Smooth muscle cell (in vitro differentiated cells): ENCODE measurements around the gene STX1A. TPM values are rescaled to one million over a fixed set of nuclear protein-coding genes. Genes with fewer than 3 reads are reported as not detected.

ENCODE experiments used
- DNase-seq: peaks from one replicate; lab custom pipeline; 2025; ENCODE audit not compliant: unreplicated experiment; lab: John Stamatoyannopoulos, UW
- H2AFZ ChIP-seq: fragments of 200-600 bp; sonication (generic); 2 replicates; pipeline ENCODE4 v1.6.0; 2016; ENCODE audit warnings: antibody characterized with exemption, low read depth, mild to moderate bottlenecking
- H3F3A ChIP-seq: fragments of 200-600 bp; sonication (generic); 2 replicates; pipeline ENCODE4 v1.6.0; 2017; ENCODE audit warnings: antibody characterized with exemption, low read depth
- H3K27ac ChIP-seq: fragments of 200-600 bp; sonication (generic); 2 replicates; pipeline ENCODE4 v1.5.1; 2016; ENCODE audit warnings: low read depth, mild to moderate bottlenecking
- H3K27me3 ChIP-seq: fragments of 200-600 bp; sonication (generic); 2 replicates; pipeline ENCODE4 v1.6.1; 2016; ENCODE audit warnings: low read depth, mild to moderate bottlenecking
- H3K36me3 ChIP-seq: fragments of 200-600 bp; sonication (generic); 2 replicates; pipeline ENCODE4 v1.5.1; 2016; ENCODE audit warnings: low read depth
- H3K4me1 ChIP-seq: fragments of 200-600 bp; sonication (generic); 2 replicates; pipeline ENCODE4 v1.5.1; 2016; ENCODE audit warnings: low read depth
- H3K4me2 ChIP-seq: fragments of 200-600 bp; sonication (generic); 2 replicates; pipeline ENCODE4 v1.6.0; 2016; ENCODE audit warnings: mild to moderate bottlenecking
- H3K4me3 ChIP-seq: fragments of 200-600 bp; sonication (generic); 2 replicates; pipeline ENCODE4 v1.5.1; 2016; ENCODE audit warnings: mild to moderate bottlenecking
- H3K79me2 ChIP-seq: fragments of 200-600 bp; sonication (generic); 2 replicates; pipeline ENCODE4 v1.6.0; 2016; ENCODE audit warnings: low read depth, mild to moderate bottlenecking
- H3K9ac ChIP-seq: fragments of 200-600 bp; sonication (generic); 2 replicates; pipeline ENCODE4 v1.6.0; 2016; ENCODE audit warnings: low read depth
- H3K9me3 ChIP-seq: fragments of 200-600 bp; sonication (generic); replicated peaks from 2 replicates; pipeline ENCODE4 v1.5.1; 2016; ENCODE audit warnings: low read depth
- H4K20me1 ChIP-seq: fragments of 200-600 bp; sonication (generic); 2 replicates; pipeline ENCODE4 v1.6.0; 2016; ENCODE audit warnings: low read depth
- WGBS: methylation state at CpG from one replicate; pipeline ENCODE4 v1.1.7; 2016; ENCODE audit warnings: low lambda C conversion rate; 5-methylcytosine and 5-hydroxymethylcytosine counted together
- polyA plus RNA-seq: library from polyadenylated mRNA; unstranded; fragments of >200 nt; fragmentation: Nextera tagmentation; extraction: Ambion mirVana; gene quantifications from 2 replicates; pipeline ENCODE4 v1.2.1, GENCODE V29; 2016
- total RNA-seq: library from RNA; depleted of rRNA; stranded (reverse); fragments of >200 nt; gene quantifications from 2 replicates; pipeline ENCODE4 v1.2.3, GENCODE V29; 2014
- TF ChIP-seq, protein P1 (sequence below): fragments of 200-600 bp; sonication (generic); IDR thresholded peaks from 2 replicates; pipeline ENCODE4 v1.5.1; 2017; ENCODE audit warnings: borderline replicate concordance, mild to moderate bottlenecking, antibody characterized with exemption; ENCODE audit not compliant: insufficient read depth, poor library complexity, severe bottlenecking

Gene STX1A
- total and polyA plus RNA-seq, 2 experiments from 2014 or later: 7.5 to 14.3 TPM

DNA sequence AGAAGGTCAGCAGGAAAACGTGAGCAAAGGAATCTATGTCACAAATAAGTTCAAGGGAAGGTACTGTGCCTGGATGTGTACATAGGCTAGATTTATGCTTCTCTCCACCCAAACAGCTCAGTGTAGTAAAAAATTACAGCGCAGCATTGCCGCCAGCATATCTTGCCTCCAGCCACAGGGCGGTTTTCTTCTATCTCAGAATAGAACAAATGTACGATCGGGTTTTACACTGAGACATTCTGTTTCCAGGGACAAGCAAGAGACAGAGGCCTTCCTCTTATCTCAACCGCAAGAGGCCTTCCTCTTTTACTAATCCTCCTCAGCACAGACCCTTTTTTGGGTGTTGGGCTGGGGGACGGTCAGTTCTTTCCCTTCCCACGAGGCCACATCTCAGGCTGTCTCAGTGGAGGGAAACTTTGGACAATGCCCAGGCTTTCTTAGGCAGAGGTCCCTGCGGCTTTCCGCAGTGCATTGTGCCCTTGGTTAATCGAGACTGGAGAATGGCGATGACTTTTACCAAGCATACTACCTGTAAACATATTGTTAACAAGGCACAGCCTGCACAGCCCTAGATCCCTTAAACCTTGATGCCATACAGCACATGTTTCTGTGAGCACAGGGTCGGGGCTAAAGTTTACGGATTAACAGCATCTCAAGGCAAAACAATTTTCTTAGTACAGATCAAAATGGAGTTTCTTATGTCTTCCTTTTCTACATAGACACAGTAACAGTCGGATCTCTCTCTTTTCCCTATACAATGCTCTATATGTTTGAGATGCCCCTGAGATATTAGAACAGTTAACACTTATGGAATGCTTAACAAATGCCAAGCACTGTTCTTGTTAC lies 30.7 kb upstream of the STX1A start:
- TF ChIP-seq, protein P1, sequence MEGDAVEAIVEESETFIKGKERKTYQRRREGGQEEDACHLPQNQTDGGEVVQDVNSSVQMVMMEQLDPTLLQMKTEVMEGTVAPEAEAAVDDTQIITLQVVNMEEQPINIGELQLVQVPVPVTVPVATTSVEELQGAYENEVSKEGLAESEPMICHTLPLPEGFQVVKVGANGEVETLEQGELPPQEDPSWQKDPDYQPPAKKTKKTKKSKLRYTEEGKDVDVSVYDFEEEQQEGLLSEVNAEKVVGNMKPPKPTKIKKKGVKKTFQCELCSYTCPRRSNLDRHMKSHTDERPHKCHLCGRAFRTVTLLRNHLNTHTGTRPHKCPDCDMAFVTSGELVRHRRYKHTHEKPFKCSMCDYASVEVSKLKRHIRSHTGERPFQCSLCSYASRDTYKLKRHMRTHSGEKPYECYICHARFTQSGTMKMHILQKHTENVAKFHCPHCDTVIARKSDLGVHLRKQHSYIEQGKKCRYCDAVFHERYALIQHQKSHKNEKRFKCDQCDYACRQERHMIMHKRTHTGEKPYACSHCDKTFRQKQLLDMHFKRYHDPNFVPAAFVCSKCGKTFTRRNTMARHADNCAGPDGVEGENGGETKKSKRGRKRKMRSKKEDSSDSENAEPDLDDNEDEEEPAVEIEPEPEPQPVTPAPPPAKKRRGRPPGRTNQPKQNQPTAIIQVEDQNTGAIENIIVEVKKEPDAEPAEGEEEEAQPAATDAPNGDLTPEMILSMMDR: no peak
- Histone ChIP-seq H3K27ac (no peak overlapping the region), H3K9ac (no peak overlapping the region), H3K4me2 (no peak overlapping the region), H3K9me3 (no peaks in the 10 kb centered on the region), H3F3A (no peaks in the 10 kb centered on the region), H4K20me1 (no peaks in the 10 kb centered on the region), H3K27me3 (no peaks in the 10 kb centered on the region), H3K36me3 (no peaks in the 10 kb centered on the region), H3K4me3 (no peak overlapping the region), H2AFZ (no peak overlapping the region), H3K79me2 (no peaks in the 10 kb centered on the region), H3K4me1 (peaks cover 4% of the 10 kb centered on the region)
- no peak for DNase-seq
- 60% methylated on average over 16 of the region's 16 CpGs for WGBS

GRCh38 chr7:73746378-73746777 lies 26.9 kb upstream of the STX1A start:
- Histone ChIP-seq H3K9ac (no peak overlapping the region), H3K79me2 (no peaks in the 10 kb centered on the region), H3K27ac (no peak overlapping the region), H3K4me2 (no peak overlapping the region), H3F3A (no peaks in the 10 kb centered on the region), H3K36me3 (no peaks in the 10 kb centered on the region), H3K4me3 (no peak overlapping the region), H3K4me1 (peaks cover 24% of the 10 kb centered on the region), H4K20me1 (no peaks in the 10 kb centered on the region), H3K27me3 (peaks cover 19% of the 10 kb centered on the region), H3K9me3 (no peaks in the 10 kb centered on the region), H2AFZ (no peak overlapping the region)
- TF ChIP-seq, protein P1: no peak
- WGBS: 77% methylated on average over 4 of the region's 4 CpGs
- DNase-seq: no peak

GRCh38 chr7:73742753-73743641 lies 23.5 kb upstream of the STX1A start:
- Histone ChIP-seq H3K79me2 (no peaks in the 10 kb centered on the region), H3K9ac (peak overlapping the region; percentile 66), H3K4me3 (no peak overlapping the region), H2AFZ (no peak overlapping the region), H3K36me3 (no peaks in the 10 kb centered on the region), H3K4me2 (no peak overlapping the region), H4K20me1 (no peaks in the 10 kb centered on the region), H3F3A (no peaks in the 10 kb centered on the region), H3K27ac (peak overlapping the region; percentile 88), H3K4me1 (peaks cover 25% of the 10 kb centered on the region), H3K27me3 (peaks cover 19% of the 10 kb centered on the region), H3K9me3 (no peaks in the 10 kb centered on the region)
- DNase-seq: no peak
- WGBS: 18% methylated on average over 35 of the region's 35 CpGs
- TF ChIP-seq, protein P1: no peak
